NCI-H748 (cell line): Measurements from ENCODE around the gene USP9X.
"Not testable (repeated sequence)": the region's sequence is repeated elsewhere in the genome, so short reads cannot be mapped to it uniquely, and the experiment has no call there.

Experiments used
- DNase-seq: peaks from one replicate; lab custom pipeline; 2025; ENCODE audit not compliant: unreplicated experiment; lab: John Stamatoyannopoulos, UW

The USP9X gene

DNA sequence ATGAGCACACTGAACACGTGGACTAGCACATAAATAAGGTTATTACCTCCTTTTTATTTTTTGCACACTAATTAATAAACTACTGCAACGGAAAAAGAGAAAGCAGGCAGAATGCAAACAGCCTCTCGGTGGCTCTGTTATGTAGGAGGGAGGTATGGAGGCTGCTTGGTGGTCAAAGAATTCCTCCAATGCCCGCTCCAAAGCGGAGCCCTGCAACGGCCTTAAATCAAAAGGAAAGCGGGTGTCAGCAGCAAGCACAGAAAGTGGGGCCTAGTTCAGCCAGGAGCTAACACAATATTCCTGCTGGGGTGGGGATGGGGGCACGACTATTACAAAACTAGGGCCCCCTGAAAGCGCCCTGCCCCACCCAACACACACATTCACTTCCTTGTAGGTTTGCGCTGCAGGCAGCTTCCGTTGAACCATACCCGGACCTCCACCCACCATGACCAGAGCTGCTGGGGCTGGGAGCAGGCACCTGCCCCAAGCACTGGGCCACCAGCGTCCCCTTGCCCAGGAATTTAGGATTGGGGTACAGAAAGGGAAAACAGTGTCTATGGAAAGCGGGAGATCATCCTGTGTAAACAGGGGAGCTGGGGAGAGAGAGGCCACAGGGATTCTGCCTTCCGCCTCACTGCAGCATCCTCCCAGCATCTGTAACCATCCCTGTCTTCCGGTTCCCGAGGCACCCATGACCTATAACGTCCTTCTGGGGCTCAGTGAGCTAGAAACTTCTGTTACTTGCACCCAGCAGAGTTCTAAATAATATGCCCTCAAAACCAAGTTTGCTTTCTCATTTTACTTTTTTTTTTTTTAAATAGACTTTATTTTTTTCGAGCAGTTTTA is 191.6 kb downstream of the USP9X start:
- peak; percentile 11 for DNase-seq

DNA sequence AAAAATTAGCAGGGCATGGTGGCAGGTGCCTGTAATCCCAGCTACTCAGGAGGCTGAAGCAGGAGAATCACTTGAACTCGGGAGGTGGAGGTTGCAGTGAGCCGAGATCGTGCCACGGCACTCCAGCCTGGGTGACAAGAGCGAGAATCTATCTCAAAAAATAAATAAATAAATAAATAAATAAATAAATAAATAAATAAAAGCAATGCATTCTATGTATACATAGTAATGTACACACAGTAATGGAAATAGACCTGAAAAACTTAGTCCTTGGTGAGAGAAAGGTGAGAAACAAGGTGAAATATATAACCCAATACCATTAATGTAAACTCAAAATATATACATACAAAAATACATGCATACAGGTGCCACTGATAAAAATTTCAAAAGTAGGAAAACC is 197.1 kb downstream of the USP9X start:
- not testable (repeated sequence) for DNase-seq

GRCh38 chrX:41285928-41286327 is 200.7 kb downstream of the USP9X start:
- DNase-seq = not testable (repeated sequence)
